ENCODE data around the gene EML4. TPM values are rescaled to one million over a fixed set of nuclear protein-coding genes. Genes with fewer than 3 reads are reported as not detected.

The EML4 gene
- total and polyA plus RNA-seq, 2 of the 13 experiments (the other 11 are each of a cell fraction or from before 2014, with no cell fraction given), result 243 to 476 TPM

DNA sequence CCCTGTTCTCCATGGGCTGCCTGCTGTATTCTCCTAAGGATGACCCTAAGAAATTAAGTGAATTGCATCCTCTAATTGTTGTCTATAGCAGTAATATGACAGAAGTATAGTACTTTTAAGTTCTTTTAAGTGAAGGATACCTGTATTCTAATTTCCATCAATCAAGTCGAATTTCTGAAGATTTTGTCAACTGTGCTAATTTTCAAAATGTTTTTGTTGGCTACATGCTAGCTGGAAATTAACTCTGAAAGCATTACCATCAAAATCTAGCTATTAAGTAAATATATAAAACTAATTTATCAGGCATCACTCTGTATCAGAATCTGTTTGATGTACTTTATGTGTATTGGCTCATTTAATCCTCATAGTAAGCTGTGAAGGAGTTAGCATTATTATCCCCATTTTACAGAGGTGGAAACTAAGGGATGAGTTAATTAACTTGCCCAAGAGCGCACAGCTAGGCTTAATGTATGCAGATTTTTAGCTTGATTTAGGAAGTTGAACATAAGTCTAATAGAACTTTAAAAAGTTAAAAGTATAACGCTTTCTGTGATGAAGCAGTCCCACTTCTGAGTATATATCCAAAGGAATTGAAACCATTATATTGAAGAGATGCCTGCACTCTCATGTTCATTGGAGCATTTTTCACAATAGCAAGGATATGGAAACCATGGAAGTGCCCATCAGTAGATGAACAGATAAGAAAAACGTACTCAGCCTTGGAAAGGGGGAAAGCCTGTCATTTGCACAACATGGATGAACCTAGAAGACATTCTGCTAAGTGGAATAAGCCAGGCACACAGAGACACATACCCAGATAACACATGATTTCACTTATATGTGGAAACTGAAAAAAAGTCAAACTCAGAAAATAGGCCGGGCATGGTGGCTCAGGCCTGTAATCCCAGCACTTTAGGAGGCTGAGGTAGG, 32.0 kb downstream of the EML4 start (continued):
- no peak for TF ChIP-seq ZNF460 (CRISPR knock-in tag; IDR thresholded peaks at IDR 0.05; ENCODE audit: borderline replicate concordance)
- TF ChIP-seq, protein P1, sequence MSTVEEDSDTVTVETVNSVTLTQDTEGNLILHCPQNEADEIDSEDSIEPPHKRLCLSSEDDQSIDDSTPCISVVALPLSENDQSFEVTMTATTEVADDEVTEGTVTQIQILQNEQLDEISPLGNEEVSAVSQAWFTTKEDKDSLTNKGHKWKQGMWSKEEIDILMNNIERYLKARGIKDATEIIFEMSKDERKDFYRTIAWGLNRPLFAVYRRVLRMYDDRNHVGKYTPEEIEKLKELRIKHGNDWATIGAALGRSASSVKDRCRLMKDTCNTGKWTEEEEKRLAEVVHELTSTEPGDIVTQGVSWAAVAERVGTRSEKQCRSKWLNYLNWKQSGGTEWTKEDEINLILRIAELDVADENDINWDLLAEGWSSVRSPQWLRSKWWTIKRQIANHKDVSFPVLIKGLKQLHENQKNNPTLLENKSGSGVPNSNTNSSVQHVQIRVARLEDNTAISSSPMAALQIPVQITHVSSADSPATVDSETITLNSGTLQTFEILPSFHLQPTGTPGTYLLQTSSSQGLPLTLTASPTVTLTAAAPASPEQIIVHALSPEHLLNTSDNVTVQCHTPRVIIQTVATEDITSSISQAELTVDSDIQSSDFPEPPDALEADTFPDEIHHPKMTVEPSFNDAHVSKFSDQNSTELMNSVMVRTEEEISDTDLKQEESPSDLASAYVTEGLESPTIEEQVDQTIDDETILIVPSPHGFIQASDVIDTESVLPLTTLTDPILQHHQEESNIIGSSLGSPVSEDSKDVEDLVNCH (CRISPR knock-in tag; IDR thresholded peaks at IDR 0.05), result no peak
- no peak for TF ChIP-seq SRY (CRISPR knock-in tag; IDR thresholded peaks at IDR 0.05)
- no peak for TF ChIP-seq ZNF562 (CRISPR knock-in tag; IDR thresholded peaks at IDR 0.05; ENCODE audit: borderline replicate concordance)
- TF ChIP-seq ZNF350 (CRISPR knock-in tag; IDR thresholded peaks at IDR 0.05; ENCODE audit: borderline replicate concordance, low read depth), result no peak
- TF ChIP-seq JDP2 (CRISPR knock-in tag; IDR thresholded peaks at IDR 0.05; ENCODE audit: borderline replicate concordance), result no peak
- no peak for TF ChIP-seq ZBTB42 (CRISPR knock-in tag; IDR thresholded peaks at IDR 0.05)
- TF ChIP-seq SNAPC2 (CRISPR knock-in tag; IDR thresholded peaks at IDR 0.05), result no peak
- peak; percentile 61 to 73 for TF ChIP-seq MAFK (conservative IDR thresholded peaks at IDR 0.05 in 1 of 2, IDR thresholded peaks at IDR 0.05 in 1 of 2; ENCODE audit: low read length in 2 of 2)
- TF ChIP-seq MAFF (IDR thresholded peaks at IDR 0.05; ENCODE audit: low read depth, low read length), result peak; percentile 61
- TF ChIP-seq ZFP82 (CRISPR knock-in tag; IDR thresholded peaks at IDR 0.05; ENCODE audit: borderline replicate concordance), result 0 out of 2 replicates have a peak, but pooled peaks have one; percentile 37
- TF ChIP-seq KAT7 (CRISPR knock-in tag; IDR thresholded peaks at IDR 0.05; ENCODE audit: borderline replicate concordance), result 0 out of 2 replicates have a peak, but pooled peaks have one; percentile 9

Measured in HepG2 (cell line).